GM19467 (cell line): Measurements from ENCODE around the gene ARCN1.

Source experiments
- ATAC-seq: cut with Tn5 transposase; IDR thresholded peaks from one replicate; pipeline ENCODE4 v1.9.1; 2021; ENCODE audit warnings: mild to moderate bottlenecking, moderate library complexity; ENCODE audit not compliant: unreplicated experiment

The ARCN1 gene

GRCh38 chr11:118572061-118572980 is at the start of gene ARCN1:
TSS of gene ARCN1 (plus strand) at chr11:118572409. CDS start at chr11:118572548, 139 bp downstream.
- peak; percentile 51 for ATAC-seq

GRCh38 chr11:118522571-118523072 is 49.6 kb upstream of the ARCN1 start:
- no peak for ATAC-seq

- ATAC-seq = no peak
Observed at GRCh38 chr11:118524356-118524755, 47.9 kb upstream of the ARCN1 start.

GRCh38 chr11:118524757-118525470 is 47.3 kb upstream of the ARCN1 start:
- no peak for ATAC-seq

- no peak for ATAC-seq
Observed at GRCh38 chr11:118526688-118527087, 45.5 kb upstream of the ARCN1 start.

- ATAC-seq = no peak
Observed at GRCh38 chr11:118527109-118527508, 45.1 kb upstream of the ARCN1 start, which contains the start of gene TTC36. TSS of gene TTC36 (plus strand) at chr11:118527474. CDS start at chr11:118527495, 21 bp downstream.

- no peak for ATAC-seq
Observed at GRCh38 chr11:118528511-118528910, 43.7 kb upstream of the ARCN1 start.

GRCh38 chr11:118529584-118530175 is 42.5 kb upstream of the ARCN1 start:
- no peak for ATAC-seq

GRCh38 chr11:118530180-118530682 is 42.0 kb upstream of the ARCN1 start:
- no peak for ATAC-seq

- peak; percentile 51 for ATAC-seq
Observed at GRCh38 chr11:118530683-118531596, 41.3 kb upstream of the ARCN1 start, which contains the start of gene TMEM25. TSS of gene TMEM25 (plus strand) at chr11:118531192. CDS start at chr11:118531802, 610 bp downstream.

- ATAC-seq = no peak
Observed at GRCh38 chr11:118531597-118532084, 40.6 kb upstream of the ARCN1 start.

- ATAC-seq = no peak
Observed at GRCh38 chr11:118532091-118532490, 40.1 kb upstream of the ARCN1 start.

- ATAC-seq = no peak
Observed at GRCh38 chr11:118532852-118533768, 39.1 kb upstream of the ARCN1 start.

- ATAC-seq = no peak
Observed at GRCh38 chr11:118533769-118534729, 38.2 kb upstream of the ARCN1 start.

- no peak for ATAC-seq
Observed at GRCh38 chr11:118535261-118535660, 36.9 kb upstream of the ARCN1 start.

GRCh38 chr11:118536726-118537125 is 35.5 kb upstream of the ARCN1 start:
- no peak for ATAC-seq

GRCh38 chr11:118537409-118537980 is 34.7 kb upstream of the ARCN1 start:
- ATAC-seq = no peak
